HG03025 (cell line): Measurements from ENCODE around the gene TMPRSS7.
"Not testable (repeated sequence)": the region's sequence is repeated elsewhere in the genome, so short reads cannot be mapped to it uniquely, and the experiment has no call there.

Experiments
- ATAC-seq: cut with Tn5 transposase; IDR thresholded peaks from one replicate; pipeline ENCODE4 v1.9.1; 2021; ENCODE audit warnings: mild to moderate bottlenecking, moderate library complexity; ENCODE audit not compliant: unreplicated experiment, low FRiP score

Gene TMPRSS7

GRCh38 chr3:112053229-112053628 lies 18.7 kb downstream of the TMPRSS7 start:
- ATAC-seq = no peak

- ATAC-seq = no peak
Measured at GRCh38 chr3:112056451-112056929, 22.0 kb downstream of the TMPRSS7 start.

- no peak for ATAC-seq
Measured at GRCh38 chr3:112059497-112059896, 25.0 kb downstream of the TMPRSS7 start.

- no peak for ATAC-seq
Measured at GRCh38 chr3:112061152-112061551, 26.6 kb downstream of the TMPRSS7 start.

GRCh38 chr3:112072387-112073060 lies 38.0 kb downstream of the TMPRSS7 start:
- ATAC-seq = not testable (repeated sequence)

- no peak for ATAC-seq
Measured at GRCh38 chr3:112074006-112074405, 39.5 kb downstream of the TMPRSS7 start.

GRCh38 chr3:112074616-112075497 lies 40.3 kb downstream of the TMPRSS7 start:
- peak; percentile 75 for ATAC-seq

- ATAC-seq = no peak
Measured at GRCh38 chr3:112078125-112079083, 43.9 kb downstream of the TMPRSS7 start.

- no peak for ATAC-seq
Measured at GRCh38 chr3:112083239-112083638, 48.7 kb downstream of the TMPRSS7 start.

- ATAC-seq = no peak
Measured at GRCh38 chr3:112084980-112085705, 50.6 kb downstream of the TMPRSS7 start.

- ATAC-seq = peak; percentile 14
Measured at GRCh38 chr3:112085735-112086075, 51.2 kb downstream of the TMPRSS7 start.

GRCh38 chr3:112086076-112086854 lies 51.7 kb downstream of the TMPRSS7 start, which contains the start of gene C3orf52:
Gene C3orf52, plus strand, starts transcription at chr3:112086389. Its CDS starts 19 bp downstream, at chr3:112086408.
- ATAC-seq = peak; percentile 88

- no peak for ATAC-seq
Measured at GRCh38 chr3:112086875-112087524, 52.5 kb downstream of the TMPRSS7 start.

- no peak for ATAC-seq
Measured at GRCh38 chr3:112087746-112088145, 53.2 kb downstream of the TMPRSS7 start.

GRCh38 chr3:112088944-112089343 lies 54.4 kb downstream of the TMPRSS7 start:
- ATAC-seq = no peak

GRCh38 chr3:112089956-112090886 lies 55.7 kb downstream of the TMPRSS7 start:
- no peak for ATAC-seq

GRCh38 chr3:112090887-112091586 lies 56.5 kb downstream of the TMPRSS7 start:
- no peak for ATAC-seq
